GM19351 (cell line): ENCODE results near the gene TSHZ2.
"Not testable (repeated sequence)": the region's sequence is repeated elsewhere in the genome, so short reads cannot be mapped to it uniquely, and the experiment has no call there.

Source experiments
- ATAC-seq: cut with Tn5 transposase; IDR thresholded peaks from one replicate; pipeline ENCODE4 v1.9.1; 2021; ENCODE audit warnings: mild to moderate bottlenecking, moderate library complexity; ENCODE audit not compliant: unreplicated experiment

Gene TSHZ2

DNA sequence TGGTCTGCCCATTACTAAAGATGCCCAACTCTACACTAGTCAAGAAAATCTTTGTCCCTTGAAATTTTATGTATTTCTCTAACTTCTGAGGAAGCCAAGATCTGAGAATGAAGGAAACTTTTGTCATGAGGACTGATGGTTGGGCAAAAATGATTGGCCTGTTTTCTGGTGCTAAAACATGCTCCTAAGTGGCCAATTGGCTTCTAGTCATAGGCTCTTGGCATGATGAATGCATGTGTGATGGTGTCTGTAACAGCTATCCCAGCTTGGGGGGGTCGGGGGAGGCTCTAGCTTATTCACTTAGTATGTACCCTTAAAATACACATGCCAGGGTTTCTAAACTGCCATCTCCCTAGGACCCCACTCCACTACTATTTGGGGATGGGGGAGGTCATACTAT lies 392.9 kb downstream of the TSHZ2 start:
- ATAC-seq, result no peak

DNA sequence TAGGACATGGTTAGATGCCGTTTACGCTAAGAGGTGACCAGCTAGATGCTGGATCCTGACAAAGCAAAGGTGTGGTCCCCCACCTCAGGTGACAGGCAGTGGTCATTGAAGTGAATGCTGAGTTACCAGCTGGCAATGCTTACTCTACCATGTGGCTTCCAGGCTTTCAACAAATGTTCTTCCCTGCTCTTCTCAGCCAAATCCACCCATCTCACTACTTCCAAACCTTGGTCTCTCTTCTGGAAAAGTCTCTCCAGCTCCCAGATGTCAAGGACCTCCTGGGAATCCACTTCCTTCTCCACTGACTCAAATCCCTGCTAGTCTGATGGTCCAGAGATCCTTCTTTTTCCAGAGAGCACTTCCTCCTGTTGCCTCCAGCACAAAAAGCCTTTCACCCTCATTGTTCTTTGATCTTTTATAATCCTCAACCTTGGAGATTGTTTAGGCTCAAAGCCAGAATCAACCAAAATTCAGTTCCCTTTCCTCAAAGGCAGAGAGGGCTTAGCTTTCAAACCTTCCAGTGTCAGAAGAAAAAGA lies 393.4 kb downstream of the TSHZ2 start:
- ATAC-seq, result no peak

DNA sequence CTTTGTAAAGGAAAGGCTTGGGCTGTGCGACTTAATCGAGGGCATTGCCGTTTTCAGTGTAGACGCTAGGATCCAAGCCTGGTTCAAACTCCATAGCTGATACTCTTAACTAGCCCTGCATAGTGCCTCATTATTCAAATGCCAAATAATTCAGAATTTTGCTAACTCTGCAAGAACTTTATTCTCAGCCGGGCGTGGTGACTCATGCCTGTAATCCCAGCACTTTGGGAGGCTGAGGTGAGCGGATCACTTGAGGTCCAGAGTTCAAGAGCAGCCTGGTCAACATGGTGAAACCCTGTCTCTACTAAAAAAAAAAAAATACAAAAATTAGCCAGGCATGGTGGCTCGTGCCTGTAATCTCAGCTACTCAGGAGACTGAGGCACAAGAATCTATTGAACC lies 394.8 kb downstream of the TSHZ2 start:
- ATAC-seq, result not testable (repeated sequence)

DNA sequence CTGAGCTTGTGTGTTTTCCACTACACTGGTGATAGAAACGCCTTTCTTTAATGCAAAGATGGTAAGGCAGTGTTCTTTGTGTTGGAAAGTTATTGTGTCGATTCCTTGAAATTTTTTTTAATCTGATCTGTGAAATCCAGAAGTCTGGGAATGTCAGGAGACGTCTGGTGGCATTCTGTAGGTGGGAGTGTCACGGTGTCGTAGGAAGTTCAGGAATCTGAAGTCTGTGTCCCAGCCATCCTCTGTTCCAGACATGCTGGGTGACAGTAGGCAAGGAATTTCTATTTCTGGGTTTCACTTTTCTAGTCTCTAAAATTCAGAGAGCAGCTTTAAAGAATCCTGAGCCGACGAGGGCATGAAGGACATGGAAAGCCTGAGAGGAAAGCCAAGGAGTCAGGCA lies 397.7 kb downstream of the TSHZ2 start:
- no peak for ATAC-seq

DNA sequence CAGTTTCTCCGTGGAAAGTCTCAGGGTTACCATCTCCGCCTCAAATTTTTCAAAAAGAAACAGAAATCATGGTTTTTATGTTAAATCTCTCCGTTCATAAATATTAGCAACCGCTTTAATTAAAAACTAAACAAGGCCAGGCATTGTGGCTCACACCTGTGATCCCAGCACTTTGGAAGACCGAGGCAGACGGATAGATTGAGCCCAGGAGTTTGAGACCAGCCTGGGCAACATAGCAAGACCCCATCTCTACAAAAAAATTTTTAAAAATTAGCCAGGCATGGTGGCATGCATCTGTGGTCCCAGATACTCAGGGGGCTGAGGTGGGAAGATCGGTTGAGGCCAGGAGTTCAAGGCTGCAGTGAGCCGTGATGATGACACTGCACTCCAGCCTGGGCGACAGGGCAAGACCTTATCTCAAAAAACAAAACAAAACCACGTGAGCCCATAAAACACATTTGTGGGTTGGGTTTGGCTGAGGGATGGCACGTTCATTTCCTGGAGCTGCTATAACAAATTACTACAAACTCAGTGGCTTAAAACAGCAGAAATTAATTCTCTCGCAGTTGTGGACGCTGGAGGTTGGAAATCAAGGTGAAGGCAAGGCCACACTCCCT lies 398.3 kb downstream of the TSHZ2 start:
- no peak for ATAC-seq

DNA sequence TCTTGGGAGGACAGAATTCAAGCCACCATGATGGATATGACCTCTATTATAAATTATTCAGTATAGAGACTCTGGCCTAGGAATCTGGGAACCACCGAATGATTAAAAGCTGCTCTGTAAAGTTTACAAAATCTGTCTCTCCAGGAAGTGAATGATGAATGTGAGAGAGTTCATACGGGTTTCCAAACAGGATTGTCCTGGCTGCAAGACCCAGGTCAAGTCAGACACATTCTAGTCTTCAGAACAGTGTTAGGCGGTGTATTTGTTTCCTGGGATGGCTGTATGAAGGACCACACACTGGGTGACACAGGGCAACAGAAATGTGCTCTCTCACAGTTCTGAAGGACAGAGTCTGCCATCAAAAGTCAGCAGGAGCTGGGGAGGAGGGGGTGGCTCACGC lies 399.1 kb downstream of the TSHZ2 start:
- ATAC-seq, result no peak

DNA sequence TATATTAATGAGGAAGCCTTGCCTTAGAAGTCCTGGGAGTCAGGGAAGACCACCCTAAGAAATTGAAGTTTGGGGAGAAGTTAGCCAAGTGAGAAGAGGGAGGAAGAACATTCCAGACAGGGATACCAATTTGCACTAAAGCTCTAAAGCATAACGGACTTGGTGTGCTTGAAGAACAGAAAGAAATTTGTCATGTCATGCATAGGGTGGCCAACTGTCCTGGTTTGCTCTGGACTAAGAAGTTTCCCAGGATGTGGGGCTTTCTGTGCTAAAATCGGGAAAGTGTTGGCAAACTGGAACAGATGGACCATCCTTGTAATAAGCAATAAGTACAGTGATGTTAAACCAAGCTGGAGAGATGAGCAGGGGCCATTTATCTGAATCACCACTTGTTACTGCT lies 403.9 kb downstream of the TSHZ2 start:
- ATAC-seq, result no peak

DNA sequence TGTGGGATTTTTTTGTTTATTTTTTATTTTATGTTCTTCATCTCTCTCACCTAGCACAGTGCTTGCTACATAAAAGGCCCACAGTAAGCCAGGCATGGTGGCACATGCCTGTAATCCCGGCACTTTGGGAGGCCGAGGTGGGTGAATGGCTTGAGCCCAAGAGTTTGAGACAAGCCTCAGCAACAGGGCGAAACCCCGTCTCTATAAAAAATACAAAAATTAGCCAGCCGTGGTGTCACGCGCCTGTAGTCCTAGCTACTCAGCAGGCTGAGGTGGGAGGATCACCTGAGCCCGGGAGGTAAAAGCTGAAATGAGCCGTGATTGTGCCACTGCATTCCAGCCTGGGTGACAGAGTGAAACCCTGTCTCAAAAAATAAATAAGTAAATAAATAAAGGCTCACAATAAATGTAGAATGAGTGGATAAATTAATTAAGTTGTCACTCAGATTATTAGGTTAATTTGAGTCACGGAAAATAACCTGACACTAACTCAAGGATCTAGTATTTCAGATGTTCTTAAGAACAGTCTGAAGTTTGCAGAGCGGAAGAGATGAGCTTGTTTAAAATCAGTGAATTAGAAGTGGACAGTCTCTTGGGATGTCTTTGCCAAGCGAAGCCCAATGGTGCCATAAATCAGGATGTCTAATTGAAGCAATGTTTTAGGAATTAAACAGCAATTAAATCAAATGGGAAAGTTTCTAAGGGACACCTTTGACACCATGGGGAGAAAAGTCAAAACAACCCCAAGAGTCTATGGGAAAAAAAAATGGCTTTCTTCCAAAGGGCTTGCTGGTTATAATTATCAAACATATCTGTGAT lies 407.1 kb downstream of the TSHZ2 start:
- ATAC-seq, result no peak

DNA sequence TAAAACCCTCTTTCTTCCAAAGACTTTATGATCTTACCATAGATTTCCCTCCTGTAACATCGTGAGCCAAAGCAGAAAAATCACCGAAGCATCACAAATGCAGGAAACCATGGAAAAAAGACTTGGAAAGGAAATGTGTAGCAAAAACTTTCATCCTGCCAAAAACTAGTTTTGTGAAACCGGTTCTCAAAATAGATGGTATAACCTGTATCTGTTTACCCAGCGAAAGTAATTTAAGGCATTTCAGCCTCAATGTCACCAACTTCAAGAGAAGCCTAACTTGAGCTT lies 407.6 kb downstream of the TSHZ2 start:
- ATAC-seq, result no peak

DNA sequence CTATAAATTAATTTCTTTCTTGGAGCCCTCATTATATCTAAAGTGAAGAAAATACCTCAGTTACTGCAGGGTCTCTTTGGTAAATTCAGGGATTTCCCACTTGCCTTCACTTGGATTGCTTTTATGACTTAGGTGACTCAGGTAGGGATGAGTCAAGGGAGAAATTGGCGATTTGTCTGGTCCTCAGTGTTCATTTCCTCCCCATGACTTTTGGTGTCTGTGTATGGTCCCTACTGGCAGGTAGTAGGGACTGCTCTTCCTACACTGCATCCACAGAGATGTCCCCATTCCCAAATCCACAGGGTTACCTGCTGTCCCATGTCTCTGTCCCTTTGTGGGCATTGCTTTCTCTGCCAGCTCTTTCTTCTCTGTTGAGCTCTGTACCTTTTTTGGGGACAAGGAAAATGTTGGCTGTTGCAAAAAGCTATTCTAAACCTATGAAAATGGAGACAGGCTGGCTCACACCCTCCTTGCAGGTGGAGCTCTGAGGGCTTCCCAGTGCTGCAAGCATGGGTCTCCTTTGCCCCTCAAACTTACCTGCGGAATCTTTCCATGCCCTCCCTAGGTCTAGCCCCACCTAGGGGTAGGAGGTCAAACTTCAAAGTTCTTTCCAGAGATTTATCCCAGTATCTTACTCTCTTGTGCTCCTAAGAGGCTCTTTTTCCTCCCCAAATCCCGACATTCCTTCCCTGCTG lies 409.6 kb downstream of the TSHZ2 start:
- no peak for ATAC-seq

DNA sequence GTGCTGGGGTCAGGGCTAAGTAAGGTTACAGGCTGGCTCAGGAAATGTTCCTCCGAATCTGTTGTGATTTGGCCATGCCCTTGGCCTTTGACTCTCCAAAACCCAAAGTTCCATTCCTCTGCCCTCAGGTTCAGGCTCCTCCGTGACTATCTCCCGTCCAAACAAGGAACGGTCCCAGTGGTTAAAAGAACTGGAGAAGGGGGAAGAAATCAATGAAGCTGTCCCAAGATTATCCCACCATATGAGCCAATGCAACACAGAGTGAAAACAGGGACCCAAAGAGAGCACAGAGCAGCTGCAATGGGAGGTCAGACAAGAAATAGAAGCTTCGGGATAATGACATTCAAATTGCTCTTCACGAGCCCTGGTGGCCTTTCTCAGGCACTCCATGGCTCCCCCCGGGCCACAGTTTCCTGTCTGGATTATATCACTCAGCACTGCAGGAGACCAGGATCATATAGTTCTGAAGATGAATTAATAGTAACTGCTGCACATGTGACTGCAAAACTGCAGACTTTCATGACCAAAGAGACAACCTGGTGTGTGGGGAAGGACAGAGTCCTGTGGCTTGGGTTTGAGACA lies 410.2 kb downstream of the TSHZ2 start:
- no peak for ATAC-seq

DNA sequence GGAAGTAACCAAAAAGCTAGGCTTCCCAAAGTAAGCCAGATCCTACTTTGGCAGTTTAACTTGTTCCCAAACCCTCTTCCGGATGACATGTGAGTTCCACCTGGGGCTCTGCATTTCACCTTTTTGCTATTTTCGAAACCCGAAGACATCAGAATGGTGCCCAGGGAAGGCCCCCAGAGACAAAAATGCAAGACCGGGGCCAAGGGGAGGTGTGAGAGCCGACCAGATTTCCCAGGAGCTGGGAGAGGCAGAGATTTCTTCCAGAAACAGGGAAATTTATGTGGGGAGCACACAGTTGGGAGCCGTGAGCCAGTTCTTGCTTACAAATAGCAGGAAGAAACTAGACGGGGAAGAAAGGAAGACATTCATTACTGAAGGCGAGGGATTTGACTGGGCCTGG lies 411.8 kb downstream of the TSHZ2 start:
- ATAC-seq, result no peak

DNA sequence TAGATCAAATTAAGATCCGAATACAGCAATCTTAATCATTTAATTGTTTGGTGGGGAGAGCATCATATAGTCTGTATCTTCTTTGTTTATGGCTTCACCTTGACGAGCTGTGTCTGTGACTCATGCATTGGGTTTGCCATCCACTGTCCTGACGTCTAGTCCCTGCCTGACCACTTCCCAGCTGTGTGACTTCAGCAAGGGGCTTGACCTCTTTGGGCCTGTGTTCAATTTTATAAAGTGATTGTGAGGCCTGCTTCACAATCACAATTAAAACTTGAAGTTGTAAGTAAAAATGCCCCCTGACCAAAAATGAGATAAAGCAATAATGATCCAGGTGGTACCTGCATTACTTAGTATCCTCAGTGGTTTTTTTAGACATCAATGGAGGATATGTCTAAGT lies 412.2 kb downstream of the TSHZ2 start:
- ATAC-seq, result no peak

DNA sequence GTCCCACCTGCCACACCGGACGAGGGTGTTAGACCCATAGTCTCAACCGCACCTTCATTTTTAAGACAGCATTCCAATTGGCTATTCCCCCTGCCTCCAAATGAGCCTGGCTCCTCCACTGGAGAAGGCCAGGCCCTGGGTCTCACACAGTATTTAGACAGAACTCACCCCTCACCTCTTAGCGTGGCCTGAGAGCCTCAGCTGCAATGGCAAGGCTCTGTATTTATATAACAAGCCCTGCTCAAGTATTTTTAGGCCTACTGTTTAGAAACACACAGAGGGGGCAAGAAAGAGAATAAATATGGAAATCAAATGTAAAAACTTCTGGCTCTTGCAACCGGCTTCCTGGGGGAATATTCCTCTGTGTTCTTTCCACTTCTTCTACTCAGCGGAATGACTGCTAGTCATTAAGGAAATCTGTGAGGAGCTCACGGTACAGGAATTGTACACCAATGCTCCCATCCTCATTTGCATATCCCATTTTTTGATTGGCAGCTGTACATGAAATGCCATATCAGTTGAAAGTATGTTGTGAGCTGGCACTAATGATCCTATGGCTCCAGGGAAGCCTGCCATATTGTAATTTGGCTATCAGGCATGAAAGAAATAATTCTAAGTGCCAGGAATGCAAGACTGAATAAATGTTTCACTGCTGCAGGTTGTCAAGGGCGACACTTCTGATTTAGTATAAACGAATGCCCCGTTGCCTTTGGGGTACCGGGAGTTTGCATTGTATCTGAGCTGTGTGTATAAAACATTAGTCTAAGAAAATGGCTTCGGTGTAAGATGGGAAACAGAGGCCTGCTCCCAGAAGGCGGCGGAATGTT lies 414.0 kb downstream of the TSHZ2 start:
- ATAC-seq, result no peak

DNA sequence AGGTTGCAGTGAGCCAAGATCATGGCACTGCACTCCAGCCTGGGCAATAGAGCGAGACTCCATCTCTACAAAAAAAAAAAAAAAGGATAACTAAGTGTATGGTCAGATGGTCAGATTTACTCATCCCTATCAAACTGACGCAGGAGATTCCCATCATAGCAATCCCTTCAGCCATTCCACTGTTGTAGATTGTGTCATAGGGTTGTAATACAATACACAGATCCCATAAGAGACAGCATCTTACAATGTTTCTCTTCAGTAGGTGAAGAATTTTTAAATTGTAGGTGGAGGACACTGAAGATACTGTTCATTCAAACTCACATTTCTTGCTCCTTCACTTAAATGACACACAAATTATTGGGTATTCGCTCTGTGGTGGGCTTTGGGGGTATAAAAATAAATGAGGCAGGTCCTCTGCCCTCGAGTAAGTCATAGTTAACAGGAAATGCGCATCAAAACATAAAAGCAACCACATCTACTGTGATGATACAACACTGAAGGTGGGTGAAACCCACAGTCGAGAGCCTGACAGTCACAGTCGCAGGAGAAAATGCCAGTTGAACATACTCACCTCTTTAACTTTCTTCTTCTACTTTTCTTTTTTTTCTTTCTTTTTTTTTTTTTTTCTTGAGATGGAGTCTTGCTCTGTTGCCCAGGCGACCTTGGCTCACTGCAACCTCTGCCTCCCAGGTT lies 416.0 kb downstream of the TSHZ2 start:
- ATAC-seq, result no peak

DNA sequence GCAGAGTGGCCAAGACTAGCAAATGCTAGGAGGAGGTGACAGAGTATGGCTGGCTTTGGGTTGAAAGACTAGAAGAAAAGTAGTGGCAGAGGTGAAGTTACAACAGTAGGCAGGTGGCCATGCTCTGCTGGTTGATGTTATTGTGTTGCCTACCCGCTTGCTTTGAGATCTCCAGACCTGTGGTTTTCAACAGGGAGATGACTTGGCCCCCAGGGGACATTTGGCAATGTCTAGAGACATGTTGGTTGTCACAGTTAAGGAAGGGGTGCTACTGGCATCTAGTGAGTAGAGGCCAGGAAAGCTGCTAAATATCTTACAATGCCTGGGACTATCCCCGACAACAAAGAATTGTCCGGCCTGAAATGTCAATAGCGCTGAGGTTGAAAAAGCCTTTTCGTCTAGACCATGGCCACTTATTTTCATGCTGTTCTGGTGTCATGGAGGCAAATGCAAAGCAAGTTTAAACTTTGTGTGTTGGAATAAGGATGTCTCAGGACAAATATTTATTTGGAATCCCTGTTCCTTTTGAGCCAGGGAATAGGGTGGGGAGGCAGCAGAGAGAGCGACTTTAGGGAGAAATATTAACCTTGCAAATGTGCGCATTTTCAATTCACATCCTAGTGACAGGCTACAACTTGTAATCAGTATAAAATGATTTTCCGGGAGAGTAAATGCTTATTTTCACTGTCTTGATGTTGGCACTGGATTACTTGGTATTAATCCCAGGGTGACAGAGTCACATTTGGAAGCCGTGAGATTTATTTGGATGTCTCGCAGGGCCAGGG lies 417.6 kb downstream of the TSHZ2 start:
- no peak for ATAC-seq

DNA sequence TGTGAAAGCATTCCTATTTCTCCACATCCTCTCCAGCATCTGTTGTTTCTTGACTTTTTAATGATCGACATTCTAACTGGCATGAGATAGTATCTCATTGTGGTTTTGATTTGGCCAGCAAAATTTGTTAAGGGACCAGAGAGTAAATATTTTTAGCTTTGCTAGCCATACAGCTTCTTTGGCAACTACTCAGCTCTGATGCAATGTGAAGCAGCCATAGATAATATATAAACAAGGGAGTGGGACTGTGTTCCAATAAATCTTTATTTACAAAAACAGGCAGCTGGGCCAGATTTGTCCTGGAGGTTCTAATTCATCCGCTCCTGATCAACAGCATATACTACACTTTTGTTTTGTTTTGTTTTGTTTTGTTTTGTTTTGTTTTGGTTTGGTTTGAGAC lies 418.6 kb downstream of the TSHZ2 start:
- ATAC-seq, result no peak

DNA sequence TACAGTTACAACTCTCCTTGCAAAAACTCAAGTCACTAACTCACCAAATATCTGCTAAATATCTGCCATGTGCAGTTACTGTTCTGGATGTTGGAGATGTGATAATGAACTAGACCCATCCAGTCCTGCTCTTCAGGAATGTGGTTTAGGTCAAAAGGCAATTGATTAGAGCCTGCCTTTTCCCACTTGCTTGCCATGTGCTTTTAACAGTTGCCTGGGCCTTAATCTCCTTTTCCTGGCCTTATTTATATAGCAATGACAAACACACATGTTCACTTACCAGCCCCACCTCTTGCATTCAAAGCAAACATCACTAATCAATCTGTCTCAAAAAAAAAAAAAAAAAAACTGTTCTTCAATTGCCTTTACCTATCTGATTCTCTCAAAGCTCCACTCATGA lies 422.3 kb downstream of the TSHZ2 start:
- no peak for ATAC-seq

DNA sequence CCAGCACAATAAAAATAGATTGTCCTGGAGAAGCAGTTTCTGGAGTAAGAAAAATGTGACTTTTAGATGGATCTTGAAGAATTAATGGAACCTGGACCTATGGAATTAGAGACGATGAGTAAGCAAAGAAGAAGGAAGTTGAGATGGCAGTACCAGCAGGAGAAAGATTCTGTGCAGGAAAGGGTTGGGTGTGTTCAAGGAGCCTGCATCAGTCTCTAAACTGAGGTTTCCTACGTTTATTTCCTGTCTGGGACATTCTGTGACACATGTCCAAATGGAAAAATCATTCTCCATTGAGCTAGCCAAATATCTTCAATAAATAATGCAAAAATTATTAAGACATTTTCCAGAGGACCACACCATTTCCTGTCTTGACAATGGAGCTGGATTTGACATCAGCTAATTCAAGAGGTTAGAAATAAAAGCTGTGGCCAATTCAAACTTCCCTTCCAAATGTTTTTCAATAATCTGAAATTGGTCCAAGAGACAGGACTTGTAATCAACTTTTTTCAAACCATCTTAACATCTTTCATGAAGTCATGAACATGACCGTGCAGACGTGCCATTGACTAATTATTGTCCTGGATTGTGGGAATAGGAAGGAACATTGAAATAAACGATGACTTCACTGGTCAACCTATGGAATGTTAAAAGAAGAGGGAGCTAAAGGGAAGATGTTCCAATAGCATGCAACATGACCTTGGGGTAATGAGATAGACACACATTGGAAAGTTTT lies 423.2 kb downstream of the TSHZ2 start:
- ATAC-seq, result no peak
